Activated CD4-positive, CD25-positive, alpha-beta regulatory T cell (primary cell): ENCODE data around the gene LYPD5.

Experiments
- DNase-seq, 4 experiments: peaks; one replicate each; lab custom pipeline; 2025; lab: John Stamatoyannopoulos, UW

LYPD5 gene

GRCh38 chr19:43752287-43752875 is 49.9 kb downstream of the LYPD5 start:
- DNase-seq: no peak

GRCh38 chr19:43751466-43752220 is 50.6 kb downstream of the LYPD5 start:
- DNase-seq: no peak

- no peak for DNase-seq
These were observed 52.3 kb downstream of the LYPD5 start for GRCh38 chr19:43749898-43750297.

GRCh38 chr19:43749152-43749551 is 53.1 kb downstream of the LYPD5 start:
- DNase-seq: no peak

GRCh38 chr19:43748685-43749084 is 53.6 kb downstream of the LYPD5 start:
- no peak for DNase-seq

GRCh38 chr19:43748205-43748594 is 54.0 kb downstream of the LYPD5 start:
- DNase-seq: no peak

- no peak for DNase-seq
These were observed 54.6 kb downstream of the LYPD5 start for GRCh38 chr19:43747557-43748204.
